HepG2 (cell line): ENCODE data around the gene GBX1. TPM values are rescaled to one million over a fixed set of nuclear protein-coding genes. Genes with fewer than 3 reads are reported as not detected.
A peak's percentile ranks its signal among the peaks of the same experiment; 100 is the strongest.

ENCODE experiments used
- ELF1 ChIP-seq: sonication (generic); formaldehyde crosslinking; IDR thresholded peaks from 2 replicates; pipeline ENCODE4 v1.4.0; 2020; ENCODE audit warnings: missing genetic modification reagents
- ERF ChIP-seq: IDR thresholded peaks from 2 replicates; pipeline ENCODE4 v1.6.1; 2018; ENCODE audit warnings: missing biosample characterization, missing genetic modification reagents
- GMEB1 ChIP-seq: sonication (generic); formaldehyde crosslinking; IDR thresholded peaks from 2 replicates; pipeline ENCODE4 v1.5.1; 2020; ENCODE audit warnings: missing genetic modification reagents, mild to moderate bottlenecking, borderline replicate concordance
- MED1 ChIP-seq: sonication (generic); formaldehyde crosslinking; IDR thresholded peaks from 2 replicates; pipeline ENCODE4 v1.4.0; 2020; ENCODE audit warnings: missing genetic modification reagents
- NFE2L2 ChIP-seq: fragments of 150-350 bp; IDR thresholded peaks from 2 replicates; pipeline ENCODE4 v1.6.1; 2014; ENCODE audit warnings: low read length
- RARA ChIP-seq: IDR thresholded peaks from 2 replicates; pipeline ENCODE4 v1.6.1; 2016; ENCODE audit warnings: missing genetic modification reagents, missing compliant biosample characterization
- RBM22 ChIP-seq: fragments of 200-400 bp; formaldehyde crosslinking; optimal IDR thresholded peaks from 2 replicates; pipeline ENCODE3; 2017; ENCODE audit warnings: mild to moderate bottlenecking, low read length, moderate library complexity
- RFXAP ChIP-seq: sonication (generic); formaldehyde crosslinking; IDR thresholded peaks from 2 replicates; pipeline ENCODE4 v1.4.0; 2020; ENCODE audit warnings: missing genetic modification reagents, borderline replicate concordance
- THAP11 ChIP-seq: IDR thresholded peaks from 2 replicates; pipeline ENCODE4 v1.6.1; 2016; ENCODE audit warnings: missing biosample characterization, missing genetic modification reagents
- YY1 ChIP-seq: IDR thresholded peaks from 2 replicates; pipeline ENCODE4 v1.6.1; 2011; ENCODE audit warnings: low read length, low read depth, moderate library complexity, mild to moderate bottlenecking; ENCODE audit not compliant: insufficient read depth, insufficient replicate concordance
- ZBTB34 ChIP-seq: sonication (generic); formaldehyde crosslinking; IDR thresholded peaks from 2 replicates; pipeline ENCODE4 v1.8.0; 2022; ENCODE audit warnings: mild to moderate bottlenecking, missing genetic modification reagents
- ZNF337 ChIP-seq: sonication (generic); formaldehyde crosslinking; IDR thresholded peaks from 2 replicates; pipeline ENCODE4 v1.5.1; 2020; ENCODE audit warnings: missing genetic modification reagents, low read depth, mild to moderate bottlenecking, borderline replicate concordance
- ZNF574 ChIP-seq: sonication (generic); formaldehyde crosslinking; IDR thresholded peaks from 2 replicates; pipeline ENCODE4 v1.4.0; 2020; ENCODE audit warnings: missing genetic modification reagents
- polyA plus RNA-seq, 8 experiments: library from polyadenylated mRNA; depleted of rRNA in 3 of 8; stranded (reverse) in 7 of 8; unstranded in 1 of 8; fragments of >200 nt; fragmentation: Illumina TruSeq in 4 of 8; extraction: Trizol in 4 of 8; gene quantifications; 2 replicates each; pipeline versions ENCODE4 v1.2.1 to v1.2.3, GENCODE V29; 2011 to 2016; ENCODE audit warnings: low read depth in 4 of 8, missing spikeins in 1 of 8, mixed read lengths in 1 of 8; ENCODE audit not compliant: insufficient read depth in 1 of 8
- total RNA-seq, 5 experiments: library from RNA; depleted of rRNA; stranded (reverse); fragments of >200 nt; fragmentation: Illumina TruSeq; extraction: Trizol; gene quantifications; 2 replicates each; pipeline ENCODE4 v1.2.3, GENCODE V29; 2016; ENCODE audit warnings: low read depth in 1 of 5
- TF ChIP-seq, protein P1 (sequence below): IDR thresholded peaks from 2 replicates; pipeline ENCODE4 v1.6.1; 2016; ENCODE audit warnings: missing compliant biosample characterization, missing genetic modification reagents, borderline replicate concordance
- TF ChIP-seq, protein P2 (sequence below): sonication (generic); formaldehyde crosslinking; IDR thresholded peaks from 2 replicates; pipeline ENCODE4 v1.4.0; 2020; ENCODE audit warnings: missing genetic modification reagents; ENCODE audit errors: not compliant biosample characterization
- TF ChIP-seq, protein P3 (sequence below): sonication (generic); formaldehyde crosslinking; IDR thresholded peaks from 2 replicates; pipeline ENCODE4 v1.9.0; 2021; ENCODE audit warnings: missing genetic modification reagents, borderline replicate concordance

Gene GBX1
- total and polyA plus RNA-seq, 2 of the 13 experiments (the other 11 are each of a cell fraction or from before 2014, with no cell fraction given), result not detected

- TF ChIP-seq ELF1 (CRISPR knock-in tag) (0 out of 2 replicates have a peak, but pooled peaks have one; percentile 15), NFE2L2 (no peak), YY1 (peak; percentile 43), ZNF337 (CRISPR knock-in tag) (no peak), THAP11 (CRISPR knock-in tag) (peak; percentile 35; the same call in 1 of the 2 replicates), ZNF574 (CRISPR knock-in tag) (peak; percentile 41; the same call in 1 of the 2 replicates), ZBTB34 (CRISPR knock-in tag) (peak; percentile 32; the same call in 1 of the 2 replicates), RFXAP (CRISPR knock-in tag) (peak; percentile 16; the same call in 1 of the 2 replicates), GMEB1 (CRISPR knock-in tag) (no peak), RBM22 (peak; percentile 91), MED1 (CRISPR knock-in tag) (0 out of 2 replicates have a peak, but pooled peaks have one; percentile 9), RARA (CRISPR knock-in tag) (no peak), ERF (CRISPR knock-in tag) (0 out of 2 replicates have a peak, but pooled peaks have one; percentile 20)
- TF ChIP-seq, protein P1, sequence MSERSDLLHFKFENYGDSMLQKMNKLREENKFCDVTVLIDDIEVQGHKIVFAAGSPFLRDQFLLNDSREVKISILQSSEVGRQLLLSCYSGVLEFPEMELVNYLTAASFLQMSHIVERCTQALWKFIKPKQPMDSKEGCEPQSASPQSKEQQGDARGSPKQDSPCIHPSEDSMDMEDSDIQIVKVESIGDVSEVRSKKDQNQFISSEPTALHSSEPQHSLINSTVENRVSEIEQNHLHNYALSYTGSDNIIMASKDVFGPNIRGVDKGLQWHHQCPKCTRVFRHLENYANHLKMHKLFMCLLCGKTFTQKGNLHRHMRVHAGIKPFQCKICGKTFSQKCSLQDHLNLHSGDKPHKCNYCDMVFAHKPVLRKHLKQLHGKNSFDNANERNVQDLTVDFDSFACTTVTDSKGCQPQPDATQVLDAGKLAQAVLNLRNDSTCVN, result peak; percentile 92
- TF ChIP-seq, protein P2, sequence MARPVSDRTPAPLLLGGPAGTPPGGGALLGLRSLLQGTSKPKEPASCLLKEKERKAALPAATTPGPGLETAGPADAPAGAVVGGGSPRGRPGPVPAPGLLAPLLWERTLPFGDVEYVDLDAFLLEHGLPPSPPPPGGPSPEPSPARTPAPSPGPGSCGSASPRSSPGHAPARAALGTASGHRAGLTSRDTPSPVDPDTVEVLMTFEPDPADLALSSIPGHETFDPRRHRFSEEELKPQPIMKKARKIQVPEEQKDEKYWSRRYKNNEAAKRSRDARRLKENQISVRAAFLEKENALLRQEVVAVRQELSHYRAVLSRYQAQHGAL, result no peak
- TF ChIP-seq, protein P3, sequence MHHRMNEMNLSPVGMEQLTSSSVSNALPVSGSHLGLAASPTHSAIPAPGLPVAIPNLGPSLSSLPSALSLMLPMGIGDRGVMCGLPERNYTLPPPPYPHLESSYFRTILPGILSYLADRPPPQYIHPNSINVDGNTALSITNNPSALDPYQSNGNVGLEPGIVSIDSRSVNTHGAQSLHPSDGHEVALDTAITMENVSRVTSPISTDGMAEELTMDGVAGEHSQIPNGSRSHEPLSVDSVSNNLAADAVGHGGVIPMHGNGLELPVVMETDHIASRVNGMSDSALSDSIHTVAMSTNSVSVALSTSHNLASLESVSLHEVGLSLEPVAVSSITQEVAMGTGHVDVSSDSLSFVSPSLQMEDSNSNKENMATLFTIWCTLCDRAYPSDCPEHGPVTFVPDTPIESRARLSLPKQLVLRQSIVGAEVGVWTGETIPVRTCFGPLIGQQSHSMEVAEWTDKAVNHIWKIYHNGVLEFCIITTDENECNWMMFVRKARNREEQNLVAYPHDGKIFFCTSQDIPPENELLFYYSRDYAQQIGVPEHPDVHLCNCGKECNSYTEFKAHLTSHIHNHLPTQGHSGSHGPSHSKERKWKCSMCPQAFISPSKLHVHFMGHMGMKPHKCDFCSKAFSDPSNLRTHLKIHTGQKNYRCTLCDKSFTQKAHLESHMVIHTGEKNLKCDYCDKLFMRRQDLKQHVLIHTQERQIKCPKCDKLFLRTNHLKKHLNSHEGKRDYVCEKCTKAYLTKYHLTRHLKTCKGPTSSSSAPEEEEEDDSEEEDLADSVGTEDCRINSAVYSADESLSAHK (CRISPR knock-in tag), result no peak
Measured at GRCh38 chr7:151123822-151124464, 43.6 kb downstream of the GBX1 start (continued).
